Stimulated activated CD8-positive, alpha-beta memory T cell treated with anti-CD3 and anti-CD28 coated beads, Interleukin-15, amount 100 ng/mL, for 1 hour (primary cell): ENCODE data around the gene SOX13.
A peak's percentile ranks its signal among the peaks of the same experiment; 100 is the strongest.

Source experiments
- DNase-seq: peaks from one replicate; pipeline ENCODE4 v3.0.0-alpha.2; 2020; ENCODE audit warnings: low read depth

SOX13 gene

DNA sequence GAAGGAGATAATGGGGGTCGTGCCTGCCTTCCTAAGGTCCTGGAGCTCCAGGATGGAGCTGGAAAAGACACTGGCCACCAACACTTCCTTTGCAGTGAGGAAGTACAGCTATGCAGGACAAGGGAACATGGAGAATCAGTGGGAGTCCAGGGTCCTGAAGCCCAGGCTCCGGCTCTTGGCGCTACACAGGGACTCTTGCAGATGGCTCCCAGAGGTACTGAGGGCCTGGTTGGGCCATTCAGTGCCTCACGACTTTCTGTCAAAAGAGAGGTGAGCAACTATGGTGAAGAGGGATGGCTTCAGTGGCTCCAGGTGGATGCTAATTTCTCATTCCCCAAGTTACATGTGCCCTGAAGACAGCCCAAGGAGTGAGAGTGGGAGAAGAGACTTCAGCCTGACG, 80.8 kb downstream of the SOX13 start:
- DNase-seq, result no peak

DNA sequence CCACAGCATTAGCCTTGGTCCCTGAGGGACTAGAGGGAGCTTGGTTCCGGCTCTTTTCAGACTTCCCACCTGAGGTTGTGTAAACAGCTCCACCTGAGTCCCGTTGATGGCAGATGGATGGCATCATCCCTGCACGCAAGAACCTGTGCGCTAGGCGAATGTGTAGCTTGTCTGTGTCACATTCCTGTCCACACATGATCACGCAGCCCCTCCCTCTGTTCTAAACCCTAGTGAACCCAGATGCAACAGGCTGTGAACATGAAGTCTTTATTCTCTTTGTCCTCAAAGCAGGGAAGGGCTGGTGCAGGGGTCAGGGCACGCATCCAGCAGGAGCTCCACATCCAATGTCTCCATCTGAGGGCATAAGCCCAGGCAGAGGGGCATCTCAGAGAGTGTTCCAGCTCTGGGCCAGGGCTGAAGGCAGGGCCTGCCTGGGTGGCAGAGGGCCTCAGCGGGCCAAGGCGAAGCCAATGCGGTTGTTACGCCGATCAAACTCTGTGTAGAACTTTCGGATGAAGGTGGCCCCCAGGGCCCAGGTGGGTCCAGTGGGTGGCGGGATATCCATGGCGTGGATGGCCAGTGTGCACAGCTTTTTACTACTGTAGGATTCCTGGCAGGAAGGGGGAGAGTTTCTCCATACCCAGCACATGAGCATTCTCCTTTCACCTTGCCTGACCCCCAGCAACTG, 81.8 kb downstream of the SOX13 start:
- DNase-seq, result no peak

DNA sequence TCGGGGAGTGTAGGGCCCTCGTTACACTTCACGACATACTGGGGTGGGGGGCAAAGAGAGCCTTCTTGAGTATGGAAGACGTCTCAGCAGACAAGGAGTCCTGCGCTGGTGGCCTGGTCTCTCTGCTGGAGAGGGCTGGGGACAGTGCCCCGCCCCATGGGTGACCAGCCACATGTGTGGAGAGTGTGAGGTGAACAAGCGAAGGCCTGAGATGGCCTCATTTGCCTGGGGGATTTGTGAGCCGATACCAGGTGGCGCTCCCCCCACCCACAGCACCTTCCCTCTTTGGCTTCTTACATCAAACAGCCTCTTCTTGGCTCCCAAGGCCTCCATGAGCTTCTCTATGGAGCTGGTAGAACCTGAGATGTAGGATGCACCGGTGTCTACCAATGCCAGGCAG, 83.0 kb downstream of the SOX13 start:
- DNase-seq, result no peak

DNA sequence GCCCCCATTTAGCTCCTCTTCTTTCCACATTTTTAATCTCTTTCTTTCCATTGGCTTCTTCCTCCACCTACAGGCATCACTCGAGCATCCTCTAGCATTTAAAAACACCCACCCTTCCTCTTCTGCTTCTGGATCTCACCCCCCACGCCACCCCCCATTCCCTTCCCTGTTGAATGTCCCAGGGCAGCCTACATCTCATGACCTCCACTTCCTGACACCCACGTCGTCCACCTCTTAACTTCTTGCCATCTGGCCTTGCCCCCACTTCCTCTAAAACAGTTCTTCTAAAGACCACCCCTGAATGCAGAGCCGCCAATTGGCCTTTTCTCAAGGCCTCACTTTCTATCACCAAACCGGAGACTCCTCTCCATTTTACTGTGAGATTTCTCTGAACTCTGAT, 85.0 kb downstream of the SOX13 start:
- no peak for DNase-seq

DNA sequence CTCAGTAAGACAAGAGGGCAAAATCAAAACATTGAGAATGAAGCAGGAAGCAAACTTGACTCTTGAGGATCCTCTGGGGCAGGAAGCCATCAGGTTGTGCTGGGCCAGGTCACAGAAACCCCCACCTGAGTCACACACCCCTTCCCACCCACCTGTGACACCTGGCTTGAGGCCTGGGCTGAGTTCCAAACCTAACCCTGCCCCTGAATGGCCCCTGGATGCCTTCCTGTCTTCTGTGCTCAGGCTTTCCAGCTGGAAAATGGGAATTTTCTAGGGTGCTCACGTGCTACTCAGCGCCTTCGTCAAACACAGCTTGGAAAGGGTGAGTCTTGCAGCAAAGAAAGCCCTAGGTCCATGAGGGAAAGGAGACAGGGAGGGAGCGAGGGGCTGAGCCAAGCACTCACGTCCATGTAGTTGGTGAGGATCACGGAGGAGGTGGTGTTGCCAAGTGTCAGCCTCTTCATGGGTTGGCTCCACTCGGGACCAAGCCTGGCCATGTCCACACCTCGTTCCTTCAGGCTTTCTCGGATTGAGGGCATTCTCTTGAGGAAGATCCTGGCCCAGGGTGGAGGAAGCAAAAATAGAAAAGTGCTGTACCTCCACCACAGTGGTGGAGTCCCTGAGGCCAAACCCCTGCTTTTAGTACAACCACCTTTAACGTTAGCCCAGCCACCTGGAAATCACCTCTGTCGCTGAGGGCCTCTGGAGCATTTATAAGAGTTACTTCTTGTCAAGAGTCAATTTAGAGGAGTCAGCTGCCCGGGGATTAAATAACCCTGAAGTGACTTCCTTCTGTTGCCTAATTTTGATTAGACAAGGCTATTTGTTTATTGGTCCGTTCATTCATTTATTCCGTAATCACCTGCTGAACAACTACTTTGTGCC, 88.9 kb downstream of the SOX13 start:
- no peak for DNase-seq

DNA sequence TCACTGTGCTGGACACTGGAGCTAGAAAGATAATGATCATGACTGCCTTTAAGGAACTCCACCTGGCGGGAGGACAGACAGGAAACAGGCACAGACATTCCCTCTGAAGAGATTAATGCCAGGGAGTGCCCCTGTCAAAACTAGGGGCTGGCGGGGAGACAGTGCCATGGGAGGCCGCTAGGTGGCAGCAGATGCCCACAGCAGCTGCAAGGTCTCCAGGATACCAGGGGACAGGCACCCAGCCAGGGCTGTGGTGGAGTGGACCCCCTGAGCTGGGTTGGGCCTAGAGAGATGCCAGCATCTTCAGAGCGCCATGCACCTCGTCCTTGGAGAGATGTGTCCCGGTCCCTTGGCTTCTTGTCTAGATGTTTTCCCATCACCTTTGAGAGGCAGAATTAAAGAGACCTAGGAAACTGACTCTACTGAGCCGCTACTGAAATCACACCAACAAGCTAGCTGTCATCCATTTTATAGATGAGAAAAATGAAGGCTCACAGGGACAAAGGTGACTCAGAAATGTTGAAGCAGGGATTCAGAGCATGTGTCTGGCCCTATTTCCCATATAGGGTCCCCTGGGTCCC, 89.7 kb downstream of the SOX13 start:
- peak; percentile 69 for DNase-seq

DNA sequence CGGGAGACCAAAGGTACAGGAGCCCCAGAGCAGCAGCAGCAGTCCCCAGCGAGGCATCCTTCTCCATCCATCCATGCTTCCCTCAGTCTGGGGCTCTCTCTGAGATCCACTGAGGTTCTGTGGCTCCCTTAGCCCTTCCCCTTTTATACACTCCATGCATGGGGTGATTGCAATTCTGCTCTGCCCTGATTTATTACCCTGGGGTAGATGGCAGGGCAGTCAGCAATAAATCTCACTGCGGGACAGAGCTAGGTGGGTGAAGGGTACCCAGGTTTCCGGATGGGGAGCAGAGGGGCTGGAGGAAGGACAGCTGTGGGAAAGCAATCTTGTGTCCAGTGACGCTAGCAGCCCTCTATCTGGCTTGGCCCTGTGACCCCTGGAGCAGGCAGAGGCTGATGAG, 93.3 kb downstream of the SOX13 start, which contains the start of gene REN:
Gene REN (minus strand): TSS at position 119 of the 400 bp plus-strand sequence. CDS start 44 bp downstream, at position 75.
- no peak for DNase-seq

DNA sequence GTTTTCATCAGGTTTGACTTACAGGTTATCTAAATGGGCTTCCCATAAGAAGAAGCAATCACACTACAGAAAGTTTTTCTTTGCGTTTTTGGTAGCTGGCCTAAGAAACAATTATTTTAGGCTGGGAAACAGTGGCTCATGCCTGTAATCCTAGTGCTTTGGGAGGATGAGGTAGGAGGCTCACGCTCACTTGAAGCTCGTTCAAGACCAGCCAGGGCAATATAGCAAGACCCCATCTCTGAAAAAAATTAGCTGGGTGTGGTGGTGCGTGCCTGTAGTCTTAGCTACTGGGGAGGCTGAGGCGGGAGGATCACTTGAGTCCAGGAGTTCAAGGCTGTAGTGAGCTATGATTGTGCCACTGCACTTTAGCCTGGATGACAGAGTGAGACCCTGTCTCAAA, 94.8 kb downstream of the SOX13 start:
- DNase-seq, result no peak

DNA sequence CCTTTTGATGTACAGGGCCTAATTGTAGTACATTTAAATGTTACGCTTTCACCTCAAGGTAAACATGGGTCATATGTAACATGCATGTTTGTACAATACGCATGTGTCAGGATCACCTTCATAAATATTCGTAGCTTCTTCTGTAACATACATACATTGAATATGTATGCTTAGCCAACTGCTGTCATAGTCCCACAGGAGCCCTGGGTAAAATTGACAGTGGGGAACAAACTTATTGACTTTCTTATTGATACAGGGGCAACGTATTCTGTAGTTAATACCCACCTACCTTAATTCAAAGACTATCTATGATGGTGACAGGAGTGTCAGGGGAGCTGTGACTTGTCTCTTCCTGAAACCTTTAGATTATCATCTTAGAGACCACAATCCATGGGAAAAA, 96.9 kb downstream of the SOX13 start:
- no peak for DNase-seq

DNA sequence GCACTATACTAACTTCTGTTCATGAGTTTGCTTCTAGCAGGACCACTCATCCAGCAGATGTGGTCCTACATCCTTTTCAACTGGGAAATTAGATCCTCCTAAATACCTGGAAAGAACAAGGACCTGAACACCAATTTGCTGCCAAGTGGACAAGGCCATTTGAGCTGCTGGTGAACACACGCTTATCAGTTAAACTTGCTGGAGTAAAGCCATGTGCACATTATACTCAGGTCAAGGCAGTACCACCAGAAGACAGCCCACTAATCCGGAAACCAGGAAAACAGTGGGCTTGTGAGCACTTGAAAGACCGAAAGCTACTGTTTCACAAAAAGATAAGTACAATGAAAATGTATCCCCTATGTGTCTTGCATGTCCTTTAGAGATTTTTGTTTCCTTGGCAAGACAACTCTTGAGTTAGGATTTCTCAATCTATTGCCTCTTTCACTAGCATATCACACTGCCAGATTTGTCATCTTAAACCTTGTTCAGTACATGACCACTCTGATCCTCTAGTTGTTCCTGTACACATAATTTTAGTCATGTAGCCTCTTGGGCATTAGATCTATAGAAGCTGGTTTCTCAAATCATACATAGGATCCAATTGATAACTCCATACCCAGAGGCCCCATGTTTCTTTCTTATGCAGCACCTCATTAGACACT, 97.7 kb downstream of the SOX13 start:
- no peak for DNase-seq

DNA sequence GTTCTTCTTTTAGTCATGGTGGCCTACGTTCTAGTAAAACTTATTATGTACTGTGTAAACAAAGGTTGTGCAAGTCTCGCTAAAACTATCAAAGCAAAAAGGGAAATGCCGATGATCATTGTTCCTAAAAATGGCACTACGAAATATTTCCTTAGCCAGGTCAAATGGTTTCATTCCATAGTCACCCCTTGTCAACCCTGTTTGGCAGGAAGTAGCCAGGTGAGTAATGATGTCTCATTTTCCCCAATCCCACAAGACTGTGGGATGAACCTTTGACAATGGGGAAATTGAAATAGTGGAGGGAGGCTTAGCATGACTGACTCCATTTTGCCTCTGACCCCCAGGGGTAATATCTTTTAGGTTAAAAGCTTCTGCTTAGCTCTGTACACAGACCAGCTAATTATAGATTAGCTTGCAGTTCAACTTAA, 98.8 kb downstream of the SOX13 start:
- no peak for DNase-seq

DNA sequence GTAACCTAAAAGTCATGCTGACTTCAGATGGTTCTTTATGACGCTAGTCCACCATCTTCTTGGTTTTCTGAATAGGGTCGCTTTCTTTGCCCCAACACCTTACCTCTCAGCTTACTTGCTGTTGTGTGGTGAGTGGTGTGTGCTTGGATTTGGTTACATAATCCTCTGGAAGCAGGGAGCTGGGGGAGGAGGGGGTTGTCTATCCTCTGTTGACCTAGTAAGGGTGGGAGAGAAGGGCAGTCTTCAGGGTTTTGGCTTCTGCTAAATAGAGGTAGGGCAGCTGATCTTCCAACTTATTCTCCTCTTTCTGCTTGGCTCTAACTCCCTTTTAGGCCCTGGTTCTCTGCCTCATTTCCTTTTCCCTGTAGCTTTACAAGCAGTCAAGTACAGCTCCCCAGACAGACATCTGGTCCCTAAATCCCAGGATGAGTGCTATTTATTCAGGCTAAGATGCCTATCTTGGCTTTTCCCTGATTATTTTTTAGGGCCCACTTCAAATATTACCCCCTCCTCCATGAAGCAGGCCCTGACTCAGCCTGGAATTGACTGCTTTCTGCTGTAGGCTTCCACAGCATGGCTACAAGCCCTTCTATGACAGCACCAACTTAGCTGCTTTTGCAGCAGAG, 99.6 kb downstream of the SOX13 start:
- no peak for DNase-seq

DNA sequence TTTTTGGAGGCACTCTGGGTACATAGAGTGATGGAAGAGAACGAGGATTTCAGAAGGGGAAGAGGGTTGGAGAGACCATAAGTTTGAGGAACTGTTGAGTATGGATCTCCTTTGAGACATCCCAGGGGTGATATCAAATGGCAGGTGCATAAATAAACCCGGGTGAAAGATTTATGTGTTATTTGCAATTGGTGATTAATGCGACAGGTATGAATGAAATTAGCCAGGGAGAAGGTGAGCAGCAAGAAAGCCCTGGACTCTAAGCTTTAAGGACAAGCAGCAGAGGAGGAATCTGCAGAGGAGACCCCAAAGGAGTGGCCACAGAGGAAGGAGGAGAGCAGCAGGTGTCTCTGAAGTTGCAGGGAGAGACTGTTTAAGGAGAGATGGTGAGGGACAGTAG, 102.0 kb downstream of the SOX13 start:
- no peak for DNase-seq

DNA sequence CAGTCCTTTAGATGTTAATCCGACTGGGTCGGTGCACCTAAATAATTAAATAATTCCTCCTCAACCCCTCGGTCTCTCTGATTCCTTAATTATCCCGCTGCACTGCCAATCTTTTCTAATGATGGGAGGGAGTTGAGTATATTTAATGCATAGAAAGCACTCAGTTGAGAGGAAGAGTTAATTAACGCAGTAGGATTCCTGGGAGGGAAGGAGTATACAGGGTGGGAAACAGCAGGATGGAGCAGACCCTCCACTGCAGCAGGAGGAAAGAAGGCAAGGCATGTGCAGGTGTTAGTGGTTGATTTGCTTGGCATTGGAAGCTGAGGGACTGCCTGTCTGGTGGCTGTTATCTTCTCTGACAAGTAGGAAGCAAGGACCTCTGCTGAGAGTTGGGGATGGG, 103.1 kb downstream of the SOX13 start:
- no peak for DNase-seq

DNA sequence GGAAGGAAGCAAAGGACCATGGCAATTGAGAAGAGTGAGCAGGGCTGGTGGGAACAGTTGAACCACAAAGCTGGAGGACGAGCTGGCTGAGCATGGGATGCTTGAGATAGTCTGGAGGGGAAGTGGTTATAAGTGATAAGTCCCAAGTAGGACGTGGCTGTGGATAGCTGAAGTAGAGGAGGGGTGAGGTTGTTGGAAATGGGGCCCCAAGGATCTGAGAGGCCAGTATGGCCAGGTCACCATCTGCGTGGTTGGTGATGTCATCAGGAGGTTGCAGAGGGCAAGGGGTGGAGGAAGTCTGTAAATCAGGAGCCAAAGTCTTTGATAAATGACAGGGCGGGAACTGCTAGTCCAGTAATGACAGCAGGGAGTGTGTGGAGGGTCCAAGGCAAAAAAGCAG, 104.2 kb downstream of the SOX13 start:
- DNase-seq, result no peak
